Measurements from ENCODE around the gene SLC7A11. TPM values are rescaled to one million over a fixed set of nuclear protein-coding genes. Genes with fewer than 3 reads are reported as not detected.

SLC7A11 gene
- total RNA-seq, 1 donor from 2014 or later, result 9.6 TPM

- Mint-ChIP-seq H3K27ac (no peak overlapping the region), H3K4me3 (no peak overlapping the region), H3K27me3 (ENCODE audit: insufficient read depth, low read depth) (peaks cover 4% of the 10 kb centered on the region), H3K4me1 (peaks cover 29% of the 10 kb centered on the region), H3K36me3 (no peaks in the 10 kb centered on the region), H3K9me3 (no peaks in the 10 kb centered on the region)
- no peak for DNase-seq (ENCODE audit: low spot score)
- no peaks in the 10 kb centered on the region for H3K27me3 ChIP-seq
- no peak overlapping the region for H3K4me3 ChIP-seq
- H3K9me3 ChIP-seq (ENCODE audit: low read depth), result no peaks in the 10 kb centered on the region
- no peaks in the 10 kb centered on the region for H3K79me2 ChIP-seq (ENCODE audit: low read depth)
- H3K9ac ChIP-seq, result no peak overlapping the region
- no peaks in the 10 kb centered on the region for H3K4me1 ChIP-seq
- no peaks in the 10 kb centered on the region for H3F3A ChIP-seq (ENCODE audit: low read depth)
- TF ChIP-seq EZH2phosphoT487 (IDR thresholded peaks at IDR 0.05), result no peak
- no peak for TF ChIP-seq CTCF (IDR thresholded peaks at IDR 0.05)
- TF ChIP-seq EZH2 (IDR thresholded peaks at IDR 0.05), result no peak
- no peak overlapping the region for H2AFZ ChIP-seq (replicated peaks)
- H3K4me2 ChIP-seq, result no peak overlapping the region
- H4K20me1 ChIP-seq (ENCODE audit: low read depth), result no peaks in the 10 kb centered on the region
- no peak overlapping the region for H3K27ac ChIP-seq
- no peaks in the 10 kb centered on the region for H3K36me3 ChIP-seq
Measured at GRCh38 chr4:138190452-138190858, 51.7 kb downstream of the SLC7A11 start.

DNA sequence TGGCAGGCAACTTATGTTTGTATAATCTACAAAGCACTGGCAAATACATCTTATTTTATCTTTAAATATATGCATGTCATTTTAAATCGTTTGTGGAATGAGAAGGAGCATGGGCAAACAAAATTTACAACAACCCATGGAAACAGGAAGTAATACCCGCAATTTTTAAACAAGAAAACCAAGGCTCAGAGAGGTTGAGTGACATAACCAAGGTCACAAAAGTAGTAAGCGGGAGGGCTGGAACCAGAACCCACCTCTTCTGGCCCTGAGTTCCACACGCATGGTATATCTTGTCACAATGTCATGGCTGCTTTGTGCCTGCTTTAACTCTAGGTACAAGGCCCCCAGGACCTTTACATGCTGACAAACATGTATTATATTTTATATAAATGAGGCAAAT, 52.9 kb downstream of the SLC7A11 start:
- Mint-ChIP-seq H3K4me1 (peaks cover 31% of the 10 kb centered on the region), H3K36me3 (no peaks in the 10 kb centered on the region), H3K9me3 (no peaks in the 10 kb centered on the region), H3K4me3 (no peak overlapping the region), H3K27ac (no peak overlapping the region), H3K27me3 (ENCODE audit: insufficient read depth, low read depth) (peaks cover 4% of the 10 kb centered on the region)
- Histone ChIP-seq H3K79me2 (ENCODE audit: low read depth) (no peaks in the 10 kb centered on the region), H3K4me2 (no peak overlapping the region), H3F3A (ENCODE audit: low read depth) (no peaks in the 10 kb centered on the region), H3K27me3 (no peaks in the 10 kb centered on the region), H3K9me3 (ENCODE audit: low read depth) (no peaks in the 10 kb centered on the region), H2AFZ (replicated peaks) (no peak overlapping the region), H3K27ac (no peak overlapping the region), H4K20me1 (ENCODE audit: low read depth) (no peaks in the 10 kb centered on the region), H3K4me1 (no peaks in the 10 kb centered on the region), H3K9ac (no peak overlapping the region), H3K36me3 (no peaks in the 10 kb centered on the region), H3K4me3 (no peak overlapping the region)
- DNase-seq (ENCODE audit: low spot score), result no peak
- TF ChIP-seq EZH2 (IDR thresholded peaks at IDR 0.05), result no peak
- TF ChIP-seq CTCF (IDR thresholded peaks at IDR 0.05), result no peak
- no peak for TF ChIP-seq EZH2phosphoT487 (IDR thresholded peaks at IDR 0.05)

GRCh38 chr4:138188406-138189084, 53.6 kb downstream of the SLC7A11 start:
- H4K20me1 ChIP-seq (ENCODE audit: low read depth), result no peaks in the 10 kb centered on the region
- no peaks in the 10 kb centered on the region for H3K36me3 ChIP-seq
- Mint-ChIP-seq H3K36me3 (no peaks in the 10 kb centered on the region), H3K4me1 (peaks cover 31% of the 10 kb centered on the region), H3K4me3 (no peak overlapping the region), H3K9me3 (no peaks in the 10 kb centered on the region), H3K27me3 (ENCODE audit: insufficient read depth, low read depth) (peaks cover 4% of the 10 kb centered on the region), H3K27ac (no peak overlapping the region)
- no peak overlapping the region for H3K9ac ChIP-seq
- no peak overlapping the region for H3K4me2 ChIP-seq
- no peaks in the 10 kb centered on the region for H3K9me3 ChIP-seq (ENCODE audit: low read depth)
- no peak for TF ChIP-seq EZH2phosphoT487 (IDR thresholded peaks at IDR 0.05)
- TF ChIP-seq CTCF (IDR thresholded peaks at IDR 0.05), result no peak
- TF ChIP-seq EZH2 (IDR thresholded peaks at IDR 0.05), result no peak
- no peak overlapping the region for H3K4me3 ChIP-seq
- no peak overlapping the region for H3K27ac ChIP-seq
- no peak overlapping the region for H2AFZ ChIP-seq (replicated peaks)
- no peaks in the 10 kb centered on the region for H3K27me3 ChIP-seq
- no peaks in the 10 kb centered on the region for H3F3A ChIP-seq (ENCODE audit: low read depth)
- H3K4me1 ChIP-seq, result no peaks in the 10 kb centered on the region
- no peak for DNase-seq (ENCODE audit: low spot score)
- H3K79me2 ChIP-seq (ENCODE audit: low read depth), result no peaks in the 10 kb centered on the region
